Measurements from ENCODE around the gene APP. TPM values are rescaled to one million over a fixed set of nuclear protein-coding genes. Genes with fewer than 3 reads are reported as not detected.

The APP gene
- total RNA-seq, 3 donors from 2014 or later (not counting 1 experiment from before 2014, with no cell fraction given): 5.1 to 10.6 (median 7.8) TPM

- Mint-ChIP-seq H3K27me3 (ENCODE audit: low read depth in 2 of 2) (peaks cover 6 to 14% of the 10 kb centered on the region in 2 donors), H3K4me1 (no peaks in the 10 kb centered on the region), H3K4me3 (no peak overlapping the region), H3K36me3 (no peaks in the 10 kb centered on the region), H3K27ac (no peak overlapping the region), H3K9me3 (no peaks in the 10 kb centered on the region)
- Histone ChIP-seq H3K36me3 (ENCODE audit: control insufficient read depth, insufficient read depth, low read length) (no peaks in the 10 kb centered on the region), H3K27me3 (ENCODE audit: control insufficient read depth, insufficient read depth, low read length) (no peaks in the 10 kb centered on the region), H3K9me3 (ENCODE audit: control insufficient read depth, insufficient read depth, low read length) (no peaks in the 10 kb centered on the region), H3K27ac (ENCODE audit: low read length) (no peak overlapping the region), H3K4me1 (ENCODE audit: control insufficient read depth, insufficient read depth, low read length) (no peaks in the 10 kb centered on the region), H3K4me3 (ENCODE audit: low read length) (no peak overlapping the region)
- no peak for DNase-seq
- intact Hi-C loops (cut with micrococcal nuclease): loop anchor here (5.0 kb wide), 1 partner anchor 256 kb away; the partner anchor contains the start of gene MRPL39
- 82% methylated on average over 4 of the region's 4 CpGs for WGBS (ENCODE audit: insufficient coverage)
- TF ChIP-seq CTCF (IDR thresholded peaks at IDR 0.05): no peak
- ATAC-seq: no peak
These were observed 306.8 kb downstream of the APP start for GRCh38 chr21:25863747-25864146.

GRCh38 chr21:25863031-25863430, 307.5 kb downstream of the APP start:
- no peaks in the 10 kb centered on the region for H3K4me1 Mint-ChIP-seq
- no peak for TF ChIP-seq CTCF (IDR thresholded peaks at IDR 0.05)
- H3K4me3 Mint-ChIP-seq: no peak overlapping the region
- Histone ChIP-seq H3K36me3 (ENCODE audit: control insufficient read depth, insufficient read depth, low read length) (no peaks in the 10 kb centered on the region), H3K9me3 (ENCODE audit: control insufficient read depth, insufficient read depth, low read length) (no peaks in the 10 kb centered on the region), H3K27me3 (ENCODE audit: control insufficient read depth, insufficient read depth, low read length) (no peaks in the 10 kb centered on the region), H3K4me3 (ENCODE audit: low read length) (no peak overlapping the region), H3K27ac (ENCODE audit: low read length) (no peak overlapping the region), H3K4me1 (ENCODE audit: control insufficient read depth, insufficient read depth, low read length) (no peaks in the 10 kb centered on the region)
- intact Hi-C loops (cut with micrococcal nuclease): loop anchor here (5.0 kb wide), 1 partner anchor 256 kb away; the partner anchor contains the start of gene MRPL39
- H3K27me3 Mint-ChIP-seq (ENCODE audit: low read depth in 2 of 2): peaks cover 6 to 14% of the 10 kb centered on the region in 2 donors
- 69% methylated on average over 1 of the region's 1 CpG for WGBS (ENCODE audit: insufficient coverage)
- no peak overlapping the region for H3K27ac Mint-ChIP-seq
- H3K36me3 Mint-ChIP-seq: no peaks in the 10 kb centered on the region
- H3K9me3 Mint-ChIP-seq: no peaks in the 10 kb centered on the region
- DNase-seq (no peak), ATAC-seq (no peak)

- Histone ChIP-seq H3K4me1 (ENCODE audit: control insufficient read depth, insufficient read depth, low read length) (no peaks in the 10 kb centered on the region), H3K36me3 (ENCODE audit: control insufficient read depth, insufficient read depth, low read length) (no peaks in the 10 kb centered on the region), H3K9me3 (ENCODE audit: control insufficient read depth, insufficient read depth, low read length) (no peaks in the 10 kb centered on the region), H3K27me3 (ENCODE audit: control insufficient read depth, insufficient read depth, low read length) (no peaks in the 10 kb centered on the region), H3K27ac (ENCODE audit: low read length) (no peak overlapping the region), H3K4me3 (ENCODE audit: low read length) (no peak overlapping the region)
- TF ChIP-seq CTCF (IDR thresholded peaks at IDR 0.05): peak; percentile 63
- H3K36me3 Mint-ChIP-seq: no peaks in the 10 kb centered on the region
- H3K27ac Mint-ChIP-seq: no peak overlapping the region
- peaks cover 6 to 14% of the 10 kb centered on the region in 2 donors for H3K27me3 Mint-ChIP-seq (ENCODE audit: low read depth in 2 of 2)
- 20% methylated on average over 1 of the region's 1 CpG for WGBS (ENCODE audit: insufficient coverage)
- H3K4me3 Mint-ChIP-seq: no peak overlapping the region
- peak in 1 of 2 donors; percentile 53 for DNase-seq
- H3K4me1 Mint-ChIP-seq: no peaks in the 10 kb centered on the region
- intact Hi-C loops (cut with micrococcal nuclease): loop anchor here (5.0 kb wide), 1 partner anchor 255 kb away; the partner anchor contains the start of gene MRPL39
- H3K9me3 Mint-ChIP-seq: no peaks in the 10 kb centered on the region
- peak in 1 of 3 donors; percentile 43 for ATAC-seq
These were observed 308.0 kb downstream of the APP start for GRCh38 chr21:25862596-25862995.

- Mint-ChIP-seq H3K9me3 (no peaks in the 10 kb centered on the region), H3K4me1 (no peaks in the 10 kb centered on the region), H3K4me3 (no peak overlapping the region), H3K27ac (no peak overlapping the region), H3K36me3 (no peaks in the 10 kb centered on the region), H3K27me3 (ENCODE audit: low read depth in 2 of 2) (peaks cover 6 to 14% of the 10 kb centered on the region in 2 donors)
- no peaks in the 10 kb centered on the region for H3K36me3 ChIP-seq (ENCODE audit: control insufficient read depth, insufficient read depth, low read length)
- H3K27me3 ChIP-seq (ENCODE audit: control insufficient read depth, insufficient read depth, low read length): no peaks in the 10 kb centered on the region
- TF ChIP-seq CTCF (IDR thresholded peaks at IDR 0.05): no peak
- ATAC-seq: no peak
- H3K27ac ChIP-seq (ENCODE audit: low read length): no peak overlapping the region
- H3K9me3 ChIP-seq (ENCODE audit: control insufficient read depth, insufficient read depth, low read length): no peaks in the 10 kb centered on the region
- no peak overlapping the region for H3K4me3 ChIP-seq (ENCODE audit: low read length)
- no peaks in the 10 kb centered on the region for H3K4me1 ChIP-seq (ENCODE audit: control insufficient read depth, insufficient read depth, low read length)
- intact Hi-C loops (cut with micrococcal nuclease): loop anchor here (5.0 kb wide), 1 partner anchor 255 kb away; the partner anchor contains the start of gene MRPL39
- 83% methylated on average over 2 of the region's 3 CpGs for WGBS (ENCODE audit: insufficient coverage)
- no peak for DNase-seq
These were observed 308.5 kb downstream of the APP start for GRCh38 chr21:25862112-25862511.
